22Rv1 (cell line): ENCODE data around the gene OPHN1.

ENCODE experiments used
- CTCF ChIP-seq: fragments of 450-650 bp; IDR thresholded peaks from 2 replicates; pipeline ENCODE4 v1.5.1; 2017; ENCODE audit warnings: mild to moderate bottlenecking
- ZFX ChIP-seq: fragments of 450-650 bp; IDR thresholded peaks from 2 replicates; pipeline ENCODE4 v1.6.1; 2017; ENCODE audit warnings: antibody characterized with exemption, borderline replicate concordance

GRCh38 chrX:68183612-68184214, 249.6 kb downstream of the OPHN1 start:
- TF ChIP-seq CTCF (peak; percentile 64), ZFX (no peak)
